H1 (cell line): Measurements from ENCODE around the gene MED17.

Experiments
- EGR1 ChIP-seq: IDR thresholded peaks from 2 replicates; pipeline ENCODE4 v1.6.1; 2011; ENCODE audit warnings: low read depth, low read length, borderline replicate concordance
- FOSL1 ChIP-seq: IDR thresholded peaks from 2 replicates; pipeline ENCODE4 v1.6.1; 2011; ENCODE audit warnings: mild to moderate bottlenecking, low read depth, low read length, moderate library complexity; ENCODE audit not compliant: insufficient read depth
- GABPA ChIP-seq: IDR thresholded peaks from 2 replicates; pipeline ENCODE4 v1.6.1; 2011; ENCODE audit warnings: mild to moderate bottlenecking, low read length, moderate library complexity, borderline replicate concordance; ENCODE audit not compliant: insufficient read depth
- HDAC2 ChIP-seq, 2 experiments: fragments of 300-600 bp in 1 of 2; sonication (generic) in 1 of 2; IDR thresholded peaks; 2 replicates each; pipeline ENCODE4 v1.6.1; 2011 to 2012; ENCODE audit warnings: low read depth in 2 of 2, low read length in 2 of 2, mild to moderate bottlenecking in 2 of 2, moderate library complexity in 2 of 2, borderline replicate concordance in 1 of 2, inconsistent platforms in 1 of 2
- SIX5 ChIP-seq: IDR thresholded peaks from 2 replicates; pipeline ENCODE4 v1.6.1; 2011; ENCODE audit warnings: mild to moderate bottlenecking, low read depth, low read length
- SP1 ChIP-seq: IDR thresholded peaks from 2 replicates; pipeline ENCODE4 v1.6.1; 2011; ENCODE audit warnings: low read depth, low read length
- SP2 ChIP-seq: IDR thresholded peaks from 2 replicates; pipeline ENCODE4 v1.6.1; 2012; ENCODE audit warnings: mild to moderate bottlenecking, low read length, inconsistent platforms
- TAF7 ChIP-seq: optimal IDR thresholded peaks from 2 replicates; pipeline ENCODE3; 2011; ENCODE audit warnings: low read depth, mild to moderate bottlenecking, inconsistent platforms, low read length, moderate library complexity, borderline replicate concordance
- YY1 ChIP-seq: IDR thresholded peaks from 2 replicates; pipeline ENCODE4 v1.6.1; 2011; ENCODE audit warnings: low read depth, mild to moderate bottlenecking, low read length
- TF ChIP-seq, protein P1 (sequence below), 3 experiments: IDR thresholded peaks; 1 replicate in 2 of 3; 2 replicates in 1 of 3; pipeline versions ENCODE4 v1.5.1 to v1.6.1; 2011; ENCODE audit warnings: low read length in 3 of 3, mild to moderate bottlenecking in 3 of 3, inconsistent platforms in 2 of 3, low read depth in 1 of 3, moderate library complexity in 1 of 3; ENCODE audit not compliant: insufficient read depth in 1 of 3; ENCODE audit errors: control extremely low read depth in 1 of 3
- TF ChIP-seq, protein P2 (sequence below): IDR thresholded peaks from 2 replicates; pipeline ENCODE4 v1.6.1; 2011; ENCODE audit warnings: low read depth, mild to moderate bottlenecking, low read length; ENCODE audit not compliant: insufficient read depth

DNA sequence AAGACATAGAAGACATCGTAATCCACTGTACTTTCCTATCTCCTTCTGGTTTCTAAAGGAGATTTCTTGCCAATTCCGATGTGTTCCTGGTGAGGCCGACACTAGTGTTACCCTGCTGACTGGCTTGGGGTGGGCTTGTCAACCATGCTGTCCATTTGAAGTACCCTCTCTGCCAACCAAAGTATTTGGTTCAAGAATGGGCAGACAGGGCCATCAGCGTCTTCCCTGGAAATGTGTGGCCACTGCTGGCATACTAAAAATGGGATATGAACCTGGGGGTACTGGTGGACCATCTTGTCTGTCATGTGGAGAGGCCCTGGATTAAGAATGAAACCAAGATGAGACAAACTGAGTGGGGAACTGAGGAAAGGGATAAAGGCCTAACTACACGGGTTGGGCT is 68.2 kb downstream of the MED17 start:
- TF ChIP-seq, protein P1, sequence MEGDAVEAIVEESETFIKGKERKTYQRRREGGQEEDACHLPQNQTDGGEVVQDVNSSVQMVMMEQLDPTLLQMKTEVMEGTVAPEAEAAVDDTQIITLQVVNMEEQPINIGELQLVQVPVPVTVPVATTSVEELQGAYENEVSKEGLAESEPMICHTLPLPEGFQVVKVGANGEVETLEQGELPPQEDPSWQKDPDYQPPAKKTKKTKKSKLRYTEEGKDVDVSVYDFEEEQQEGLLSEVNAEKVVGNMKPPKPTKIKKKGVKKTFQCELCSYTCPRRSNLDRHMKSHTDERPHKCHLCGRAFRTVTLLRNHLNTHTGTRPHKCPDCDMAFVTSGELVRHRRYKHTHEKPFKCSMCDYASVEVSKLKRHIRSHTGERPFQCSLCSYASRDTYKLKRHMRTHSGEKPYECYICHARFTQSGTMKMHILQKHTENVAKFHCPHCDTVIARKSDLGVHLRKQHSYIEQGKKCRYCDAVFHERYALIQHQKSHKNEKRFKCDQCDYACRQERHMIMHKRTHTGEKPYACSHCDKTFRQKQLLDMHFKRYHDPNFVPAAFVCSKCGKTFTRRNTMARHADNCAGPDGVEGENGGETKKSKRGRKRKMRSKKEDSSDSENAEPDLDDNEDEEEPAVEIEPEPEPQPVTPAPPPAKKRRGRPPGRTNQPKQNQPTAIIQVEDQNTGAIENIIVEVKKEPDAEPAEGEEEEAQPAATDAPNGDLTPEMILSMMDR (IDR thresholded peaks at IDR 0.05; ENCODE audit: control extremely low read depth in 1 of 3, insufficient read depth in 1 of 3, low read depth in 1 of 3, low read length in 3 of 3) = no peak
- no peak for TF ChIP-seq EGR1
- TF ChIP-seq YY1 = no peak
- TF ChIP-seq SP2 = no peak
- TF ChIP-seq HDAC2 (IDR thresholded peaks at IDR 0.05; ENCODE audit: borderline replicate concordance in 1 of 2, low read depth in 2 of 2, low read length in 2 of 2) = no peak
- no peak for TF ChIP-seq SP1
- TF ChIP-seq, protein P2, sequence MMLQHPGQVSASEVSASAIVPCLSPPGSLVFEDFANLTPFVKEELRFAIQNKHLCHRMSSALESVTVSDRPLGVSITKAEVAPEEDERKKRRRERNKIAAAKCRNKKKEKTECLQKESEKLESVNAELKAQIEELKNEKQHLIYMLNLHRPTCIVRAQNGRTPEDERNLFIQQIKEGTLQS = no peak
- TF ChIP-seq TAF7 = no peak
- no peak for TF ChIP-seq SIX5
- TF ChIP-seq GABPA = no peak
- no peak for TF ChIP-seq FOSL1
